Activated T-helper 2 cell treated with anti-CD3 and anti-CD28 coated beads, Interferon-gamma antibody, Interleukin-2, Interleukin-4, amounts not matched to agents 10 μg/mL and 5 μg/mL and 100 μg/mL, durations not matched to agents 14 hours and 24 hours and 36 hours (primary cell): Measurements from ENCODE around the gene CSMD2. TPM values are rescaled to one million over a fixed set of nuclear protein-coding genes. Genes with fewer than 3 reads are reported as not detected.
"Not testable (repeated sequence)": the region's sequence is repeated elsewhere in the genome, so short reads cannot be mapped to it uniquely, and the experiment has no call there.

ENCODE experiments used
- DNase-seq: peaks from one replicate; pipeline ENCODE4 v3.0.0; 2021; ENCODE audit warnings: low spot score
- H3K27ac Mint-ChIP-seq: one replicate; pipeline ENCODE4 v1.8.0; 2021; ENCODE audit warnings: mixed read lengths
- H3K27me3 Mint-ChIP-seq: one replicate; pipeline ENCODE4 v1.8.0; 2021; ENCODE audit warnings: low read depth, mixed read lengths
- H3K36me3 Mint-ChIP-seq: one replicate; pipeline ENCODE4 v1.8.0; 2021; ENCODE audit warnings: low read depth, mixed read lengths
- H3K4me1 Mint-ChIP-seq: one replicate; pipeline ENCODE4 v1.8.0; 2021; ENCODE audit warnings: low read depth, mixed read lengths
- H3K4me3 Mint-ChIP-seq: one replicate; pipeline ENCODE4 v1.8.0; 2021; ENCODE audit warnings: low read depth, mild to moderate bottlenecking, moderate library complexity, mixed read lengths
- H3K9me3 Mint-ChIP-seq: one replicate; pipeline ENCODE4 v1.8.0; 2021; ENCODE audit warnings: mixed read lengths
- intact Hi-C: fragments of 100-400 bp; cut with micrococcal nuclease; formaldehyde crosslinking; loops from one replicate; pipeline ENCODE4 v1.15.1; 2023
- total RNA-seq: library from RNA; stranded (reverse); gene quantifications from 2 replicates; pipeline ENCODE4 v1.2.3, GENCODE V29; 2022

The CSMD2 gene
- not detected in 2 replicates for total RNA-seq

- Mint-ChIP-seq H3K4me3 (no peak within 1 kb of the TSS), H3K4me1 (peaks cover 11% of the 10 kb centered on the region), H3K27ac (no peak within 1 kb of the TSS), H3K27me3 (peaks cover 68% of the 10 kb centered on the region), H3K9me3 (no peaks in the 10 kb centered on the region), H3K36me3 (no peaks in the 10 kb centered on the region)
- no peak for DNase-seq
- intact Hi-C loops, result loop anchor here (5.0 kb wide), 1 partner anchor 533 kb away; no protein-coding TSS in a partner anchor
Measured at GRCh38 chr1:34164771-34165391, at the start of gene CSMD2. Gene CSMD2 (minus strand): TSS chr1:34165230. CDS start chr1:34165097, 133 bp downstream.

- no peak overlapping the region for H3K27ac Mint-ChIP-seq
- H3K4me1 Mint-ChIP-seq, result no peaks in the 10 kb centered on the region
Measured at GRCh38 chr1:34213956-34214355, 48.9 kb upstream of the CSMD2 start.

DNA sequence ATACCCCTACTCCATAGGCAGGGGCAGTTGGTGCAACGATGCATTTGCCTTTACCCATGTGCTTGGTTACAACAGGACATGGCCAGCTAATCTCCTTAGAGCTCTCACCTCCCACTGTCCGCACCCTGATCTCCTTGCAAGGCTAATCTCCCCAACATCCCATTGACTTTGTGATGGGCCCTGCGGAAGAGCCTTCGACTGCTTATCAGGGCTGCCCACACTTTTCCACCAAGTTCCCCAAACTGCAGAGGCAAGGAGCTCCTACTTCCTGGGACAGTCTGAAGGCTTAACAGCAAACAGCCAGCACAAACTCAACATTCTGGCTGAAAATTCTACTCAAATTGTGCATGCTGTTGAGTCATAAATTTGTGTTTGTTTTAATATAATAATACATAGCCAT is 47.6 kb upstream of the CSMD2 start:
- H3K27ac Mint-ChIP-seq, result no peak overlapping the region
- H3K9me3 Mint-ChIP-seq, result no peaks in the 10 kb centered on the region
- no peak for DNase-seq
- H3K27me3 Mint-ChIP-seq, result no peaks in the 10 kb centered on the region
- no peaks in the 10 kb centered on the region for H3K4me1 Mint-ChIP-seq
- no peaks in the 10 kb centered on the region for H3K36me3 Mint-ChIP-seq
- no peak overlapping the region for H3K4me3 Mint-ChIP-seq
- intact Hi-C loops, result no loop called here

More at GRCh38 chr1:34213956-34214355, 48.9 kb upstream of the CSMD2 start:
- no peak overlapping the region for H3K4me3 Mint-ChIP-seq
- no peaks in the 10 kb centered on the region for H3K36me3 Mint-ChIP-seq
- intact Hi-C loops, result no loop called here
- no peaks in the 10 kb centered on the region for H3K9me3 Mint-ChIP-seq
- DNase-seq, result no peak
- no peaks in the 10 kb centered on the region for H3K27me3 Mint-ChIP-seq

- no peak overlapping the region for H3K27ac Mint-ChIP-seq
- H3K4me1 Mint-ChIP-seq, result no peaks in the 10 kb centered on the region
- no peaks in the 10 kb centered on the region for H3K36me3 Mint-ChIP-seq
- intact Hi-C loops, result no loop called here
- no peak overlapping the region for H3K4me3 Mint-ChIP-seq
- peaks cover 2% of the 10 kb centered on the region for H3K27me3 Mint-ChIP-seq
- DNase-seq, result no peak
- no peaks in the 10 kb centered on the region for H3K9me3 Mint-ChIP-seq
Measured at GRCh38 chr1:34199927-34200326, 34.9 kb upstream of the CSMD2 start.

DNA sequence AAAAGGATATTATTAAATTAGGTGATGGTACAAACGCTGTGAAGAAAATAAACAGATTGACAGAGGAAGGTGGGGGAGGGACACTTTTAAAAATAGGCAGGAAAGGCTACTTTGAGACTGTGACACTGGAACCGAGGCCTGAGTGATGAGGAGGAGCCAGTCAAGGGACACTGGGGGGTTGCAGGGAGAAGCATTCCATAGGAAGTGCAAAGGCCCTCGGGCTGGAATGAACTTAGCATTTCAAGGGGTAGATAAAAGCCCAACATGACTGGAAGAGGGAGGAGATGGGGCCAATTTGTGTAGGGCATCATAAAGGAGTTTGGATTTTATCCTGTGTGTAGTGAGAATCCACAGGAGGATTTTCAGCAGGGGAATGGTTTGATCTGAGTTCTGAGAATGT is 27.6 kb upstream of the CSMD2 start:
- Mint-ChIP-seq H3K4me3 (no peak overlapping the region), H3K27ac (no peak overlapping the region), H3K36me3 (no peaks in the 10 kb centered on the region), H3K9me3 (peaks cover 4% of the 10 kb centered on the region), H3K27me3 (no peaks in the 10 kb centered on the region), H3K4me1 (no peaks in the 10 kb centered on the region)
- DNase-seq, result no peak
- intact Hi-C loops, result no loop called here

DNA sequence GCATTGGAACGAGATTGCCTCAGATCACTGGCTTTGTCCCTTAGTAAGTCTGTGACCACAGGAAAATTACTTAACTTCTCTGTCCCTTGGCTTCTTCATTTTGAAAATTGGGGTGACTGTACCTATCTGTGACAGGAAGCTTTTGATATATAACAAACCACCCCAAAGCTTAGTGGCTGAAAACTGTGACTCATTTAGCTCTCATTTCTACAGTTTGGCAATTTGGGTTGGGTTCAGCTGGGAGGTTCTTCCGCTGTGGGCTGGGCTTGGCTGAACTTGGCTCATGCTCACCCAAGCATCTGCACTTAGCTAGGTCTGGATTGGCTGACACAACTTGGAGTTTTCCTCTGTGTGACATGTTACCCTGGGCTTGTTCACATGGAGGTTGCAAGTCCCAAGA is 25.7 kb upstream of the CSMD2 start:
- no peak for DNase-seq
- Mint-ChIP-seq H3K36me3 (no peaks in the 10 kb centered on the region), H3K27me3 (peaks cover 3% of the 10 kb centered on the region), H3K4me3 (no peak overlapping the region), H3K27ac (no peak overlapping the region), H3K9me3 (peaks cover 4% of the 10 kb centered on the region), H3K4me1 (no peaks in the 10 kb centered on the region)
- intact Hi-C loops, result no loop called here

GRCh38 chr1:34188985-34189384 is 24.0 kb upstream of the CSMD2 start:
- H3K4me1 Mint-ChIP-seq, result no peaks in the 10 kb centered on the region
- no peaks in the 10 kb centered on the region for H3K36me3 Mint-ChIP-seq
- H3K4me3 Mint-ChIP-seq, result no peak overlapping the region
- H3K27ac Mint-ChIP-seq, result no peak overlapping the region
- intact Hi-C loops, result no loop called here
- peaks cover 3% of the 10 kb centered on the region for H3K27me3 Mint-ChIP-seq
- H3K9me3 Mint-ChIP-seq, result peaks cover 4% of the 10 kb centered on the region
- DNase-seq, result no peak

DNA sequence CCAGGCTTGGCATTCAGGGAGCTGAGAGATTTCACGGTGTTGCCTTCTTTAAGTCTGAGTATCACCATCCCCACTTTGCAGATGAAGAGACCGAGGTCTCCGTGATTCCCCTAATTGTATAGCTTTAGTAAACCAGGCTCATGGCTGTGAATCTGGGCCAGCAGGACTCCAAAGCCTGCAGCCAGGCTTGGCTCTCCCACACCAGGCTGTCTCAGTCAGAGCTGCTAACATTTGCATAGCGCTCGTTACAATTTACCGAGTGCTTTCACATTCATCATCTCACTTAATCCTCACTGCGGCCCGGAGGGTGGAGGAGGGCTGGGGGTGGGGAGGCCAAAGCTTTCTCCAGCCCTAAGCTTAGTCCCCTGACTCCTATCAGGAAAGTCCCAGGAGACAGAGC is 23.4 kb upstream of the CSMD2 start:
- H3K9me3 Mint-ChIP-seq, result peaks cover 4% of the 10 kb centered on the region
- DNase-seq, result no peak
- H3K27ac Mint-ChIP-seq, result no peak overlapping the region
- H3K4me1 Mint-ChIP-seq, result no peaks in the 10 kb centered on the region
- H3K4me3 Mint-ChIP-seq, result no peak overlapping the region
- intact Hi-C loops, result no loop called here
- H3K36me3 Mint-ChIP-seq, result no peaks in the 10 kb centered on the region
- peaks cover 3% of the 10 kb centered on the region for H3K27me3 Mint-ChIP-seq

DNA sequence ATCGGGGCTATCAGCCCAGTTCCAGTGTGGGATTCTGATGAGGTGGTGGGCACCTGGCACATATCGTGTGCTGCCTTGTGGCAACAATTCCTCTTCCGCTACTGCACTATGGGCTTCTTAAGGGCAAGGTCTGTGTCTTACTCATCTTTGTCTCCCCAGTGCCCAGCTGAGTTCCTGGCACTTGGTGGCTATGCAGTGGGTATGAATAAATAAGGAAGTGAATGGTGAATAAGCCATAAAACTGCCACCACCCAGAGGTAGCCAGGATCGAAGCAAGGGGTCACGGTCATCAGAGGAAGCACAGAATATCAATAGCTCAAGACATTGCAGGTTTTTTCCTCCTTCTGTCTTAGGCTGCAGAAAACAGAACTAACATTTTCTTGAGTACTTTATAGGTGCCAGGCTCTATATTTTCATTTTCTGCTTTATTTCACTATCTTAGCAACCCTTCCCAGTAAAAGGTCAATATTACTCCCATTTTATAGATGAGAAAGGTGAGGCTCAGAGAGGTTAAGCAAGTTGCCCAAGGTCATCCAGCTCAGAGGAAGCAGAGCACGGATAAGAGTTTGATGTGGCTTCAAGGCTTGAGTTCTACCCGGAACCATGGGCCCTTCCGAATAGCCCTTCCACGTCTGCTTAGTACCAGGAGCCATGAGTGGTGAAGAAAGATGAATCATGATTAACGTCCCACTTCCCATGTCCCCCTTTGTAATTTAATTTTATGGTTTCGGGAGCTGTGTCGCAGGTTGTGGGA is 21.9 kb upstream of the CSMD2 start:
- intact Hi-C loops, result no loop called here
- H3K36me3 Mint-ChIP-seq, result no peaks in the 10 kb centered on the region
- peaks cover 4% of the 10 kb centered on the region for H3K9me3 Mint-ChIP-seq
- H3K27ac Mint-ChIP-seq, result no peak overlapping the region
- peaks cover 3% of the 10 kb centered on the region for H3K27me3 Mint-ChIP-seq
- no peak overlapping the region for H3K4me3 Mint-ChIP-seq
- DNase-seq, result no peak
- no peaks in the 10 kb centered on the region for H3K4me1 Mint-ChIP-seq

DNA sequence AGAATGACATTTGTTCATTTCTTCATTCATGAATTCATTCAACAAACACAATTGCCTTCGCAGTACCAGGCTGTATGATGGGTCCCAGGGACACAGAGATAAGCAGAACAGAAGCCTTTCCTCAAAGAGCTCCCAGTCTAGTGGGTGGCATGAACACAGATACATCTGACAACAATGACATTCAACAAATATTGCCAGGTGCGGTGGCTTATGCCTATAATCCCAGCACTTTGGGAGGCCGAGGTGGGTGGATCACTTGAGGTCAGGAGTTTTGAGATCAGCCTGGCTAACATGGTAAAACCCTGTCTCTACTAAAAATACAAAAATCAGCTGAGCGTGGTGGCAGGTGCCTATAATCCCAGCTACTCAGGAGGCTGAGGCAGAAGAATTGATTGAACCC is 18.4 kb upstream of the CSMD2 start:
- peaks cover 12% of the 10 kb centered on the region for H3K27me3 Mint-ChIP-seq
- H3K4me1 Mint-ChIP-seq, H3K36me3 Mint-ChIP-seq, H3K4me3 Mint-ChIP-seq, DNase-seq, H3K27ac Mint-ChIP-seq, intact Hi-C loops, H3K9me3 Mint-ChIP-seq: not testable (repeated sequence)

GRCh38 chr1:34178072-34178471 is 13.0 kb upstream of the CSMD2 start:
- H3K27ac Mint-ChIP-seq, result no peak overlapping the region
- intact Hi-C loops, result no loop called here
- H3K4me3 Mint-ChIP-seq, result no peak overlapping the region
- no peaks in the 10 kb centered on the region for H3K36me3 Mint-ChIP-seq
- H3K9me3 Mint-ChIP-seq, result no peaks in the 10 kb centered on the region
- H3K4me1 Mint-ChIP-seq, result no peaks in the 10 kb centered on the region
- DNase-seq, result no peak
- peaks cover 32% of the 10 kb centered on the region for H3K27me3 Mint-ChIP-seq

- H3K27ac Mint-ChIP-seq, result no peak within 1 kb of the TSS
- DNase-seq, result no peak
- H3K36me3 Mint-ChIP-seq, result no peaks in the 10 kb centered on the region
Measured at GRCh38 chr1:34176830-34177603, 12.0 kb upstream of the CSMD2 start, which contains the start of gene C1orf94. Gene C1orf94 (plus strand): TSS chr1:34176907. CDS start chr1:34177790, 883 bp downstream.

DNA sequence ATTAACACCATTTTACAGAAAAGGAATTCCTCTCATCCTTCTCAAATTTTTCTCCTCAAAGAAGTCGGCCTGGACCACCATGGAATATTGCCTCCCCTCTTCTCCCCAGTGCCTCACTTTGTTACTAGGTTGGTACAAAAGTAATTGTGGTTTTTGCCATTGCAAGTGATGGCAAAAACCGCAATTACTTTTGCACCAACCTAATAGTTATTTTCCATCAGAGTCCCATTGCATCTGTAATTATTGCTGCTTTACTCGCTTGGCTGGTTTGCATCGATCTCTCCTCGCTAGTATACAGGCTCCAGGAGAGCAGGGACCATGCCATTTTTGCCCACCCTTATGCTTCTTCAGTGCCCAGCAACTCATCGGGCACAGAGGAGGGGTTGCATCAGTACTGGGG is 10.7 kb upstream of the CSMD2 start:
- intact Hi-C loops, result no loop called here
- no peaks in the 10 kb centered on the region for H3K4me1 Mint-ChIP-seq
- DNase-seq, result no peak
- no peaks in the 10 kb centered on the region for H3K36me3 Mint-ChIP-seq
- no peaks in the 10 kb centered on the region for H3K9me3 Mint-ChIP-seq
- H3K27me3 Mint-ChIP-seq, result peaks cover 37% of the 10 kb centered on the region
- no peak overlapping the region for H3K4me3 Mint-ChIP-seq
- no peak overlapping the region for H3K27ac Mint-ChIP-seq

More at GRCh38 chr1:34176830-34177603, 12.0 kb upstream of the CSMD2 start, which contains the start of gene C1orf94:
- Mint-ChIP-seq H3K9me3 (no peaks in the 10 kb centered on the region), H3K4me1 (no peaks in the 10 kb centered on the region), H3K27me3 (peaks cover 32% of the 10 kb centered on the region), H3K4me3 (no peak within 1 kb of the TSS)
- intact Hi-C loops, result no loop called here
